H1 (cell line): ENCODE data around the gene DBNL. TPM values are rescaled to one million over a fixed set of nuclear protein-coding genes. Genes with fewer than 3 reads are reported as not detected.

Source experiments
- CTCF ChIA-PET: fragments of 300-600 bp; sonication (Branson Sonifier 250); formaldehyde crosslinking; loops from one replicate; lab custom pipeline; 2021; ENCODE audit not compliant: partially characterized antibody; lab: Charles Lee
- POLR2A ChIA-PET: fragments of 300-600 bp; sonication (Branson Sonifier 250); formaldehyde crosslinking; loops from one replicate; lab custom pipeline; 2021; ENCODE audit warnings: inconsistent platforms; ENCODE audit not compliant: partially characterized antibody; lab: Charles Lee
- DNase-seq, 2 experiments: peaks; one replicate each; pipeline versions ENCODE4 v3.0.0 to v3.0.0-alpha.2; 2010 to 2022; ENCODE audit warnings: low spot score in 2 of 2, low read depth in 1 of 2, mixed read lengths in 1 of 2
- FAIRE-seq: peaks from 2 replicates; lab custom pipeline; 2011; peaks lifted over from hg19 to GRCh38; lab: Jason Lieb, UNC
- H2AFZ ChIP-seq: 2 replicates; pipeline ENCODE4 v1.8.1; 2012; ENCODE audit warnings: low read length, inconsistent platforms
- H2AK5ac ChIP-seq: 2 replicates; pipeline ENCODE4 v1.6.1; 2013; ENCODE audit warnings: low read depth, low read length
- H2BK120ac ChIP-seq: replicated peaks from 2 replicates; pipeline ENCODE3; 2013; ENCODE audit warnings: low read depth, low read length, inconsistent platforms
- H2BK12ac ChIP-seq: 2 replicates; pipeline ENCODE4 v1.6.1; 2013; ENCODE audit warnings: low read depth, low read length
- H2BK15ac ChIP-seq: 2 replicates; pipeline ENCODE4 v1.6.1; 2013; ENCODE audit warnings: low read length
- H2BK20ac ChIP-seq: 2 replicates; pipeline ENCODE4 v1.6.1; 2013; ENCODE audit warnings: low read length
- H2BK5ac ChIP-seq: 2 replicates; pipeline ENCODE4 v1.6.1; 2013; ENCODE audit warnings: low read depth, low read length
- H3K14ac ChIP-seq: 2 replicates; pipeline ENCODE4 v1.6.1; 2013; ENCODE audit warnings: inconsistent platforms; ENCODE audit not compliant: insufficient read length
- H3K18ac ChIP-seq: 2 replicates; pipeline ENCODE4 v1.6.1; 2013; ENCODE audit warnings: low read length; ENCODE audit errors: extremely low read depth
- H3K23ac ChIP-seq: 2 replicates; pipeline ENCODE4 v1.6.1; 2013; ENCODE audit warnings: inconsistent platforms; ENCODE audit not compliant: insufficient read length
- H3K23me2 ChIP-seq: 2 replicates; pipeline ENCODE4 v1.6.1; 2013; ENCODE audit warnings: low read depth, low read length
- H3K27ac ChIP-seq: 2 replicates; pipeline ENCODE4 v1.6.1; 2011; ENCODE audit warnings: low read depth, low read length, inconsistent platforms
- H3K27me3 ChIP-seq, 4 experiments: replicated peaks in 1 of 4; 1 replicate in 1 of 4; 2 replicates in 3 of 4; pipeline versions ENCODE4 v1.6.1 to v1.8.1; 2011 to 2013; ENCODE audit warnings: low read length in 3 of 4, mild to moderate bottlenecking in 3 of 4, inconsistent platforms in 2 of 4, mixed read lengths in 2 of 4, moderate library complexity in 1 of 4; ENCODE audit not compliant: control insufficient read depth in 3 of 4, insufficient read depth in 3 of 4; ENCODE audit errors: extremely low read depth in 1 of 4
- H3K36me3 ChIP-seq, 4 experiments: 2 replicates each; pipeline versions ENCODE4 v1.6.1 to v1.8.1; 2011 to 2013; ENCODE audit warnings: mild to moderate bottlenecking in 4 of 4, low read length in 3 of 4, moderate library complexity in 2 of 4, control low read depth in 1 of 4, inconsistent platforms in 1 of 4; ENCODE audit not compliant: insufficient read depth in 4 of 4, control insufficient read depth in 2 of 4
- H3K4ac ChIP-seq: replicated peaks from 2 replicates; pipeline ENCODE3; 2013; ENCODE audit warnings: low read length, low read depth, mixed read lengths, inconsistent platforms; ENCODE audit not compliant: insufficient read length
- H3K4me1 ChIP-seq, 4 experiments: replicated peaks in 1 of 4; 1 replicate in 1 of 4; 2 replicates in 3 of 4; pipeline versions ENCODE4 v1.6.1 to v1.8.1; 2011 to 2013; ENCODE audit warnings: low read length in 3 of 4, inconsistent platforms in 2 of 4, mixed read lengths in 1 of 4; ENCODE audit not compliant: insufficient read depth in 4 of 4, control insufficient read depth in 3 of 4
- H3K4me2 ChIP-seq, 2 experiments: 2 replicates each; pipeline versions ENCODE4 v1.6.1 to v1.8.1; 2011 to 2013; ENCODE audit warnings: low read depth in 2 of 2, low read length in 2 of 2, control low read depth in 1 of 2, inconsistent platforms in 1 of 2, mild to moderate bottlenecking in 1 of 2; ENCODE audit not compliant: insufficient read depth in 1 of 2
- H3K4me3 ChIP-seq, 4 experiments: fragments of 200-600, 300-600 bp in 1 of 4; sonication (generic), shearing (Covaris generic), sonication (Bioruptor Twin) in 1 of 4; 2 replicates each; pipeline versions ENCODE4 v1.5.1 to v1.8.1; 2011 to 2016; ENCODE audit warnings: low read length in 4 of 4, low read depth in 3 of 4, control low read depth in 2 of 4, inconsistent platforms in 2 of 4, mild to moderate bottlenecking in 2 of 4, mixed read lengths in 1 of 4, moderate library complexity in 1 of 4; ENCODE audit not compliant: insufficient read depth in 2 of 4; ENCODE audit errors: extremely low read depth in 1 of 4
- H3K56ac ChIP-seq: replicated peaks from 2 replicates; pipeline ENCODE3; 2013; ENCODE audit warnings: low read depth, mild to moderate bottlenecking, mixed read lengths, low read length, inconsistent platforms; ENCODE audit not compliant: insufficient read length
- H3K79me1 ChIP-seq: 2 replicates; pipeline ENCODE4 v1.6.1; 2013; ENCODE audit warnings: low read depth, low read length, control low read depth
- H3K79me2 ChIP-seq, 2 experiments: 2 replicates each; pipeline versions ENCODE4 v1.6.1 to v1.8.1; 2012 to 2013; ENCODE audit warnings: low read length in 2 of 2, mild to moderate bottlenecking in 2 of 2, inconsistent platforms in 1 of 2; ENCODE audit not compliant: insufficient read depth in 2 of 2, control insufficient read depth in 1 of 2
- H3K9ac ChIP-seq, 4 experiments: replicated peaks in 1 of 4; 1 replicate in 1 of 4; 2 replicates in 3 of 4; pipeline versions ENCODE4 v1.6.1 to v1.8.1; 2011 to 2013; ENCODE audit warnings: low read depth in 3 of 4, low read length in 3 of 4, control low read depth in 2 of 4, mild to moderate bottlenecking in 2 of 4, moderate library complexity in 2 of 4, inconsistent platforms in 1 of 4; ENCODE audit errors: extremely low read depth in 1 of 4
- H3K9me3 ChIP-seq, 2 experiments: 2 replicates each; pipeline versions ENCODE4 v1.6.1 to v1.8.1; 2012 to 2013; ENCODE audit warnings: mild to moderate bottlenecking in 2 of 2, moderate library complexity in 2 of 2, control low read depth in 1 of 2, inconsistent platforms in 1 of 2, low read depth in 1 of 2, low read length in 1 of 2, mixed read lengths in 1 of 2; ENCODE audit not compliant: insufficient read depth in 2 of 2
- H4K20me1 ChIP-seq, 2 experiments: replicated peaks in 1 of 2; 2 replicates each; pipeline versions ENCODE3 to v1.8.1; 2011 to 2013; ENCODE audit warnings: inconsistent platforms in 2 of 2, low read length in 2 of 2, mild to moderate bottlenecking in 1 of 2; ENCODE audit not compliant: insufficient read depth in 2 of 2, control insufficient read depth in 1 of 2
- H4K5ac ChIP-seq: 2 replicates; pipeline ENCODE4 v1.6.1; 2013; ENCODE audit warnings: low read length, low read depth, mixed read lengths, inconsistent platforms; ENCODE audit not compliant: insufficient read length
- H4K8ac ChIP-seq: 2 replicates; pipeline ENCODE4 v1.8.0; 2013; ENCODE audit warnings: mild to moderate bottlenecking, moderate library complexity, low read length, inconsistent platforms; ENCODE audit not compliant: insufficient read depth; ENCODE audit errors: extremely low read depth
- H4K91ac ChIP-seq: replicated peaks from 2 replicates; pipeline ENCODE3; 2013; ENCODE audit warnings: low read length, mixed read lengths, inconsistent platforms; ENCODE audit not compliant: insufficient read length
- CEBPB ChIP-seq: IDR thresholded peaks from 2 replicates; pipeline ENCODE4 v1.6.1; 2012; ENCODE audit warnings: low read depth, low read length
- CTBP2 ChIP-seq: IDR thresholded peaks from 2 replicates; pipeline ENCODE4 v1.7.0; 2011; ENCODE audit warnings: borderline replicate concordance, mild to moderate bottlenecking, moderate library complexity, mixed read lengths, low read length; ENCODE audit not compliant: insufficient read depth, insufficient read length
- CTCF ChIP-seq, 3 experiments: IDR thresholded peaks; 1 replicate in 2 of 3; 2 replicates in 1 of 3; pipeline versions ENCODE4 v1.5.1 to v1.6.1; 2011; ENCODE audit warnings: low read length in 3 of 3, mild to moderate bottlenecking in 3 of 3, inconsistent platforms in 2 of 3, low read depth in 1 of 3, moderate library complexity in 1 of 3; ENCODE audit not compliant: insufficient read depth in 1 of 3; ENCODE audit errors: control extremely low read depth in 1 of 3
- FOSL1 ChIP-seq: IDR thresholded peaks from 2 replicates; pipeline ENCODE4 v1.6.1; 2011; ENCODE audit warnings: mild to moderate bottlenecking, low read depth, low read length, moderate library complexity; ENCODE audit not compliant: insufficient read depth
- KDM1A ChIP-seq: fragments of 200-600, 300-600 bp; sonication (generic); IDR thresholded peaks from 2 replicates; pipeline ENCODE4 v1.7.1; 2016; ENCODE audit warnings: mild to moderate bottlenecking, low read length, borderline replicate concordance
- POLR2A ChIP-seq, 2 experiments: IDR thresholded peaks; 1 replicate in 1 of 2; 2 replicates in 1 of 2; pipeline ENCODE4 v1.6.1; 2011; ENCODE audit warnings: low read depth in 2 of 2, low read length in 2 of 2, mild to moderate bottlenecking in 2 of 2; ENCODE audit errors: control extremely low read depth in 1 of 2
- RFX5 ChIP-seq: IDR thresholded peaks from 2 replicates; pipeline ENCODE4 v1.6.1; 2011; ENCODE audit warnings: low read depth, low read length, improper control_type of control experiment, borderline replicate concordance
- SP1 ChIP-seq: IDR thresholded peaks from 2 replicates; pipeline ENCODE4 v1.6.1; 2011; ENCODE audit warnings: low read depth, low read length
- SRF ChIP-seq: IDR thresholded peaks from 2 replicates; pipeline ENCODE4 v1.6.1; 2011; ENCODE audit warnings: mild to moderate bottlenecking, low read depth, low read length, moderate library complexity
- TEAD4 ChIP-seq: IDR thresholded peaks from 2 replicates; pipeline ENCODE4 v1.6.1; 2012; ENCODE audit warnings: low read depth, low read length, inconsistent platforms, mixed read lengths
- WGBS, 2 experiments: shearing (Covaris generic) in 1 of 2; methylation state at CpG; one replicate each; pipeline versions ENCODE4 v1.1.6 to v1.1.7; 2013 to 2015; ENCODE audit warnings: low lambda C conversion rate in 2 of 2, mixed read lengths in 2 of 2, inconsistent platforms in 1 of 2, low coverage in 1 of 2, missing lambda C conversion rate in 1 of 2; ENCODE audit not compliant: insufficient replicate concordance in 2 of 2, insufficient coverage in 1 of 2, insufficient read length in 1 of 2; ENCODE audit errors: extremely low coverage in 1 of 2, missing lambda C conversion rate in 1 of 2; 5-methylcytosine and 5-hydroxymethylcytosine counted together
- polyA plus RNA-seq, 7 experiments: library from polyadenylated mRNA; depleted of rRNA in 3 of 7; stranded (reverse) in 5 of 7; unstranded in 2 of 7; fragments of >200 nt in 5 of 7; fragments of 200-250 nt in 2 of 7; gene quantifications; 1 replicate in 5 of 7; 2 replicates in 1 of 7; 4 replicates in 1 of 7; pipeline versions ENCODE4 v1.2.1 to v1.2.3, GENCODE V29; 2011 to 2013; ENCODE audit warnings: missing spikeins in 2 of 7, mixed read lengths in 2 of 7
- total RNA-seq: library from RNA; stranded (reverse); fragmentation: NEBNext Ultra II Directional; extraction: Animal tissue kit (Norgen Biotek cat#: 25700); gene quantifications from 2 replicates; pipeline ENCODE4 v1.2.1, GENCODE V29; 2021
- TF ChIP-seq, protein P1 (sequence below): IDR thresholded peaks from 2 replicates; pipeline ENCODE4 v1.6.1; 2012; ENCODE audit warnings: inconsistent platforms

Gene DBNL
- total and polyA plus RNA-seq, 2 of the 8 experiments (the other 6 are each of a cell fraction or from before 2014, with no cell fraction given): 30.9 to 56.6 TPM

- H3K23me2 ChIP-seq: peaks cover 15% of the 10 kb centered on the region
- no peak overlapping the region for H4K91ac ChIP-seq
- H4K5ac ChIP-seq: no peak overlapping the region
- no peak overlapping the region for H2BK120ac ChIP-seq
- H2BK12ac ChIP-seq: no peak overlapping the region
- H3K4me1 ChIP-seq: peaks cover 0 to 6% (median under 1%) of the 10 kb centered on the region in 4 experiments; a peak in 3 of 7 replicates
- no peak overlapping the region for H3K27ac ChIP-seq
- no peak overlapping the region for H3K14ac ChIP-seq
- H3K79me2 ChIP-seq: peaks cover 0 to 21% of the 10 kb centered on the region in 2 experiments; a peak in 2 of 4 replicates
- POLR2A ChIA-PET: no interaction called here
- no peak overlapping the region for H3K4me3 ChIP-seq
- no peak overlapping the region for H3K4ac ChIP-seq
- DNase-seq: no peak
- H3K4me2 ChIP-seq: no peak overlapping the region
- no peak overlapping the region for H2AFZ ChIP-seq
- H3K56ac ChIP-seq: no peak overlapping the region
- H2BK20ac ChIP-seq: no peak overlapping the region
- no peak overlapping the region for H4K8ac ChIP-seq
- no peak for FAIRE-seq
- no peak overlapping the region for H2BK5ac ChIP-seq
- no peak overlapping the region for H2BK15ac ChIP-seq
- H3K18ac ChIP-seq: no peak overlapping the region
- H3K9ac ChIP-seq: no peak overlapping the region
- CTCF ChIA-PET: no interaction called here
- no peaks in the 10 kb centered on the region; a peak in 2 of 7 replicates for H3K27me3 ChIP-seq
- no peak overlapping the region for H3K23ac ChIP-seq
- H2AK5ac ChIP-seq: no peak overlapping the region
- H3K79me1 ChIP-seq: no peaks in the 10 kb centered on the region; the same call in 1 of the 2 replicates
- no peaks in the 10 kb centered on the region for H3K9me3 ChIP-seq
- no peaks in the 10 kb centered on the region; a peak in 1 of 8 replicates for H3K36me3 ChIP-seq
- peaks cover 0 to 6% of the 10 kb centered on the region in 2 experiments for H4K20me1 ChIP-seq
- 93% methylated on average over 2 of the region's 2 CpGs; no CpG with 5 or more reads in 1 of the 2 experiments for WGBS, 2 experiments
- TF ChIP-seq CEBPB (no peak), SRF (no peak), TEAD4 (no peak), RFX5 (no peak), CTCF (IDR thresholded peaks at IDR 0.05; ENCODE audit: control extremely low read depth in 1 of 3, insufficient read depth in 1 of 3, low read depth in 1 of 3, low read length in 3 of 3) (no peak), KDM1A (no peak), FOSL1 (no peak), SP1 (no peak), CTBP2 (no peak), POLR2A (IDR thresholded peaks at IDR 0.05; ENCODE audit: control extremely low read depth in 1 of 2, low read depth in 2 of 2, low read length in 2 of 2) (no peak)
- TF ChIP-seq, protein P1, sequence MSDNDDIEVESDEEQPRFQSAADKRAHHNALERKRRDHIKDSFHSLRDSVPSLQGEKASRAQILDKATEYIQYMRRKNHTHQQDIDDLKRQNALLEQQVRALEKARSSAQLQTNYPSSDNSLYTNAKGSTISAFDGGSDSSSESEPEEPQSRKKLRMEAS: no peak
Observed at GRCh38 chr7:44042221-44042620, 2.3 kb upstream of the DBNL start.
